NCI-H146 treated with DMSO at 0.1 percent for 48 hours (cell line): Measurements from ENCODE around the gene JDP2.
"Not testable (repeated sequence)": the region's sequence is repeated elsewhere in the genome, so short reads cannot be mapped to it uniquely, and the experiment has no call there.

Source experiments
- DNase-seq: peaks from one replicate; lab custom pipeline; 2025; ENCODE audit not compliant: unreplicated experiment; lab: John Stamatoyannopoulos, UW

Gene JDP2

DNA sequence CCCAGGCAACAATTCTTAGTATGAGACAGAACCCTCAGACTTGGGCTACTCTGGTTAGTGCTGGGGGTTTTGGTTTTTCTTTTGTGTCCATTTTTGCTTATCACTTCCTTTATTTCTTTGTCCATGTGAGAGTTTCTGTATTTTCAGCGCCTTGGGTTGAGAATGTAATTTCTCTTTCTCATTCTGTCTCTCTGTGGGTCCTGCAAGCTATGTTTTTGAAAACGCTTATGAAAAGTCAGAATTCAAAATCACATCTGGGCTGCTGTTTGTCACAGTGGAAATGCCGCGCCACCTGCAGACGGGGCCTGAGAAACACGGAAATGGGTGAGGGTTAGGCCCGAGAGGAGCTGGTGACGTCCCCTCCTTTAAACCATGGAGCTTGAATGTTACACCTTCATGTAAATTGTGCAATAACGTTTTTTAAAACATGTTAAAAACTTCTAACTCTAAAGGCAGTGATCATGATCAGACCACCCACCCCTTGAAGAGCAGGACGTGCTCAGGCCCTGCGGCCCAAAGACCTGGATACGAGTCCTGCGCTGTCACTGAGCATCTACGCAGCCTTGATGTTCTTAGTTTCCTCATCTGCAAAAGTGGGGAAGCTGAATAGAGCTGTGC, 26.1 kb downstream of the JDP2 start:
- no peak for DNase-seq

GRCh38 chr14:75454963-75455546, 27.2 kb downstream of the JDP2 start:
- no peak for DNase-seq

DNA sequence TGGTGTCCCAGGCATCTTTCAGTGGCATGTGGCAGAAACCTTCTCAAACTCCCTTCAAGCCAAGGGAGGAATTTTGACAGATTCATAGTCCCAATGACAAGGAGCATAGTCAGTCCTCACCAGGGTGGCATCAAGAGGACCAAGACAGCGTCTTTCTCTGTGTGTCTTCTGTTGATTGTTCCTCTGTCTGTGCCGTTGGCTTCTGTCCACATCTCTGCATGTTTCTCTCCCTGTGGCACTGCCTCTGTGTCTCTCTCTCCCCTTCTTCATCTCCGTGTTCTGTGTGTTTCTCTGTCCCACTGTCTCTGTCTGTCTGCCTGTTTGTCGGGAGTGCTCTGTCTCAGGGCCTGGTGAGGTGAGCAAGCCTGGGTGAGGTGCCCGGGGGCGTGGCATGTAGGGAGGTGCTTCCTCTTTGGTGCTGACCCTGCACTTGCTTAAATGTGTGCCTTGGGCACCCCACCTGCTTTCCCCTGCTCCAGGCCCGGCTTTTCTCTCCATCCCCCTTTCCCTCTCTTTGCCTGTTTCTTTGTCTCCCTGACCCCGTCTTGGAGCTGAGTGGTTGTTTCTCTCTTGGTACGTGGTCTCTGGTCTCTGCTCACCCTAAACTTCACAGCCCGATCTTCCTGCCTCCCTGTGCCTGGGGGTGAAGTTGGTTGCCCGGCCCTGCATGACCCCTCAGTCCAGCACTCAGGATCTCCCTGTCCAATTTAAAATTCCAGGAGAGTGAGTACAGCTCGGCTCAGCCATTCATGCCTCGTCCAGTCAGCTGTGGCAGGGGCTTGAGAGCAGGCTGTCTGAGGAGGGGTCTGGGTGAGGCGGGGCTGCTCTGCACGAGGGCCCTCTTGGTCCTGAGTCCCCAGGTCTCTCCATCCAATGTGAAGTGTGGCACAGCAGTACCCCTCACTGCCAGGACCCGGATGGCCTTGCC, 28.5 kb downstream of the JDP2 start:
- no peak for DNase-seq

- DNase-seq: no peak
Measured at GRCh38 chr14:75456997-75457335, 29.1 kb downstream of the JDP2 start.

- DNase-seq: no peak
Measured at GRCh38 chr14:75457648-75458165, 29.9 kb downstream of the JDP2 start.

GRCh38 chr14:75458305-75458704, 30.5 kb downstream of the JDP2 start:
- no peak for DNase-seq

DNA sequence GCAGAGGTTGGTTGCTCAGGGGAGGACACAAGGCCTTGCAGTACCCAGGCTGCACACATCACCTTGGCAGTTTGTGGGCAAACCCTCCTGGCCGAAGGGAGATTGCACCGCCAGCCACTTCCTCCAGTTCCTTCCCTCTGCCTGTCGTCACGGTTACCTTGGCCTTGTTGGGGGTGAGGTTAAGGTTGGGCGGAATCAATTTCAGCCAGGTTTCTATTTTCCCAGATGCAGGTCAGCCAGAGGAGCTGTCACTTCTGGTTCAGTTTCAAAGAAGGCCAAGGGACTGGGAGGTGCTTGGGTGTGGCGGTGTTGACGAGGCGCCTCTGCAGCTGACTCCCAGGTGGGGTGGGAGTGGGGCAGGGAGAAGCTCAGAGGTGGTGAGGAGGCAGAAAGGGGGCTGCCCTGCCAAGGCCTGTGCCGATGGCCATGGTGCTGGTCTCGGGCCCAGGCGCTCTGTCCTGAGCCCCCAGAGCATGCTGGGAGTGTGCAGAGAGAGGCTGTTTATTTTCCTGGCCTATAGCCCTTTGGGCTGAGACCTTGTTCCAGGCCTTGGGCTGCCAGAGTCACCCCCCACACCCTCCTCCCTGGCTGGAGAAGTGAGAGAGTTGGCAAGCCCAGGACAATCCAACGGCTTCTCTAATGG, 31.4 kb downstream of the JDP2 start:
- DNase-seq: no peak

DNA sequence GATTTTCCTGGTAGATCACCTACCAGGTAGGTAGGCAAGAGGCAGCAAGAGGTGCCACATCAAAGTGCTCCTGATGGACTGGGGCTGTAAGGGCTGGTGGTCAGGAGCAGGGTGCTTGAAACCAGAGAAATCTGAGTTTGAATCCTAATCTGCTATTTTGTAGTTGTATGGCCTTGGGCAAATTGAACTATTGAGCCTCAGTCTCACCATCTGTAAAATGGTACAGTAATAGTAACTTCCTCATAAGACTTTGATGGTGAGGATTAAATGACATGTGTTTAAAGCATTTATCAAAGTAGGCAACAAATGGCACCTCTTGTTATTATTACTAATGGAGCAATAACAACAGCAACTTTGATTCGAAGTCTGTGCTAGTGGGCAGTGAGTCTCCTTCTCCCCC, 32.0 kb downstream of the JDP2 start:
- DNase-seq: no peak

- DNase-seq: no peak
Measured at GRCh38 chr14:75460394-75460793, 32.6 kb downstream of the JDP2 start.

DNA sequence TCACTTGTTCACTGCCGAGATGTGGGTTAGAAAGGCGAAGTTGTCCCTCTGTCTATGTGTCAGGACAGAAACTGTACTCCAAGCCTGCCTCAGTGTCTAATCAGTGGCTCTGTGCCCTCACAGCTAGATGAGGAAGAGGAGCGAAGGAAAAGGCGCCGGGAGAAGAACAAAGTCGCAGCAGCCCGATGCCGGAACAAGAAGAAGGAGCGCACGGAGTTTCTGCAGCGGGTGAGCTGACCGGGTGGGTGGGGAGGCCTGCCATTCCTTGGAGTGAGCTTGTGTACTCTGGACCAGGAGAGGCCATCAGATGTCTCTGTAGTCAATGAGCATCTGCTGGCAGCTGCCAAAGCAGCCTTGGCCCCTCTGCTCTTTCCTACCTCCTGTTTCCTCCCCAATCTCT, 33.5 kb downstream of the JDP2 start:
- no peak for DNase-seq

DNA sequence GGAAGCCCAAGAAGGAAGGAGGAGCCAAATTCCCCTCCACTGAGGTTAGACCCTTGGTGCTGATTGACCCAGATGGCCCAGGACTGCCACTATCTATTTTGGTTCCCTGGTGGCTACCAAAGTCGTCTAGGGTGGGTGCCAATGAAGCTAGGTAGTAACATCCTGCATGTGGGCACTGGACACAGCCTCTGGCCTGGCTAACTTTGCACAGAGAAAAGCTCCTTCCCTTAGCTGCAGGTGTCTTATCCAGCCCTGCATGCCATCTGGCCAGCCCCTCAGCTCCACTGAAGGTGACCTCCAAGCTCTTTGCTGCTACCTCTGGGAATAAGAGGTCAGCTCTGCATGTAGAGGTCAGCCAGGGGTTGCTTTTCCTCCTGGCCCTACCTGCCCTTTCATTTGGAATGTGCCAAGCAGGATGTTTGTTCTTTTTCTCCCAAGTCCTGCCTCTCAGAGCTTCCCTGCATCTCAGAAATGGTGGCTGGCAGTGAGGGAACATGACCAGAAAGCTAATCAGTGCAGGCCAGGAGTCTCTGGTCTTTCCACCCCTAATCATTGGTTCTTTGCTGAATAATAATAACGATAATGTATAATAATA, 34.0 kb downstream of the JDP2 start:
- no peak for DNase-seq

- DNase-seq: no peak
Measured at GRCh38 chr14:75464626-75465025, 36.8 kb downstream of the JDP2 start.

- no peak for DNase-seq
Measured at GRCh38 chr14:75467763-75468162, 39.9 kb downstream of the JDP2 start.

DNA sequence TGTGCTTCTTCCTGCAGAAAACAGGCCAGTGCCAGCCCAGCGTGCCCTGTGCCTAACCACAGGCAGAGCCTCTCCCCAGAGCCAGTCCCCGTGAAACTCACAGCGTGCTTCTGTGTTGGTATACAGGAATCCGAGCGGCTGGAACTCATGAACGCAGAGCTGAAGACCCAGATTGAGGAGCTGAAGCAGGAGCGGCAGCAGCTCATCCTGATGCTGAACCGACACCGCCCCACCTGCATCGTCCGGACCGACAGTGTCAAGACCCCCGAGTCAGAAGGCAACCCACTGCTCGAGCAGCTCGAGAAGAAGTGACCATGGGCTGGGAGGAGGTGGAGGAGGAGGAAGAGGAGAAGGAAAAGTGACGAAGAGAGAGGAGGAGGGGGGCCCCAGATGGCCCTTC, 41.3 kb downstream of the JDP2 start:
- no peak for DNase-seq

GRCh38 chr14:75469606-75470237, 41.9 kb downstream of the JDP2 start:
- DNase-seq: no peak

- no peak for DNase-seq
Measured at GRCh38 chr14:75470238-75470797, 42.5 kb downstream of the JDP2 start.

- DNase-seq: no peak
Measured at GRCh38 chr14:75471059-75471458, 43.2 kb downstream of the JDP2 start.

DNA sequence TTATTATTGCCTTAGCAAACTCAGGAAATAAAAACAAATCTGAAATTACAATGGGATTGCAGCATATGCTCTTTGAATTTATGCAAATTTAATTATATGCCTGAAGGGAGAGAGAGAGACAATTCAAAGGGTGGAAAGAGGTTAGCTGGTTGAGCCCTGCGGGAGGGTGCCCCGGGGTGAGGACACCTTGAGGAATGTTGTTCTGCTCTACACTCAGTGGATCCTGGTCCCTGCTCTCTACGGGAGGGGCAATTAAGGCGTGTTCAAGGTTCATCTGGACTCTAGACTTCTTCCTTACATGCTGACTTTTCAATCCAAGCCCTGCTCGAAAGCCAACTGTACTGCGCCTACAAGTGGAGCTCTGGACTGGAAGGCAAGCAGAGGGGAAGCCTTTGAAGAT, 46.3 kb downstream of the JDP2 start:
- DNase-seq: not testable (repeated sequence)

- peak; percentile 19 for DNase-seq
Measured at GRCh38 chr14:75476274-75476995, 48.6 kb downstream of the JDP2 start.

- DNase-seq: no peak
Measured at GRCh38 chr14:75477881-75478280, 50.1 kb downstream of the JDP2 start.
